HepG2 (cell line): ENCODE measurements around the gene ARHGEF40. TPM values are rescaled to one million over a fixed set of nuclear protein-coding genes. Genes with fewer than 3 reads are reported as not detected.

Experiments
- CENPT ChIP-seq: sonication (generic); formaldehyde crosslinking; IDR thresholded peaks from 2 replicates; pipeline ENCODE4 v1.8.0; 2022; ENCODE audit warnings: low read depth, mild to moderate bottlenecking, moderate library complexity, missing genetic modification reagents
- CERS6 ChIP-seq: sonication (generic); formaldehyde crosslinking; IDR thresholded peaks from 2 replicates; pipeline ENCODE4 v1.5.0; 2020; ENCODE audit warnings: missing genetic modification reagents
- ELK4 ChIP-seq: sonication (generic); formaldehyde crosslinking; IDR thresholded peaks from 2 replicates; pipeline ENCODE4 v1.9.0; 2021; ENCODE audit warnings: missing genetic modification reagents, borderline replicate concordance
- KAT8 ChIP-seq: IDR thresholded peaks from 2 replicates; pipeline ENCODE4 v1.6.1; 2016; ENCODE audit warnings: missing genetic modification reagents, missing compliant biosample characterization
- KDM5A ChIP-seq: fragments of 200-600 bp; sonication (generic); IDR thresholded peaks from 2 replicates; pipeline ENCODE4 v1.7.0; 2018; ENCODE audit warnings: antibody characterized with exemption, mild to moderate bottlenecking, low read length, borderline replicate concordance
- KLF16 ChIP-seq, 2 experiments: sonication (generic) in 1 of 2; formaldehyde crosslinking in 1 of 2; IDR thresholded peaks; 2 replicates each; pipeline versions ENCODE4 v1.6.1 to v1.8.0; 2016 to 2023; ENCODE audit warnings: missing genetic modification reagents in 2 of 2, missing compliant biosample characterization in 1 of 2
- MYC ChIP-seq: sonication (generic); formaldehyde crosslinking; IDR thresholded peaks from 2 replicates; pipeline ENCODE4 v1.9.0; 2021; ENCODE audit warnings: missing genetic modification reagents, borderline replicate concordance
- POLR2AphosphoS2 ChIP-seq: IDR thresholded peaks from 2 replicates; pipeline ENCODE4 v1.6.1; 2011; ENCODE audit warnings: low read depth, low read length, improper control_type of control experiment
- SALL1 ChIP-seq: sonication (generic); formaldehyde crosslinking; IDR thresholded peaks from 2 replicates; pipeline ENCODE4 v1.8.0; 2022; ENCODE audit warnings: mild to moderate bottlenecking, missing genetic modification reagents
- SKI ChIP-seq: fragments of 450-650 bp; IDR thresholded peaks from one replicate; pipeline ENCODE4 v1.6.1; 2018; ENCODE audit warnings: mild to moderate bottlenecking; ENCODE audit not compliant: partially characterized antibody
- SNAI1 ChIP-seq: sonication (generic); formaldehyde crosslinking; IDR thresholded peaks from 2 replicates; pipeline ENCODE4 v1.5.0; 2020; ENCODE audit warnings: mild to moderate bottlenecking, missing genetic modification reagents, borderline replicate concordance
- SRY ChIP-seq: sonication (generic); formaldehyde crosslinking; IDR thresholded peaks from 2 replicates; pipeline ENCODE4 v1.8.0; 2022; ENCODE audit warnings: mild to moderate bottlenecking, missing genetic modification reagents
- ZC3H13 ChIP-seq: sonication (generic); formaldehyde crosslinking; IDR thresholded peaks from 2 replicates; pipeline ENCODE4 v1.8.1; 2023; ENCODE audit warnings: mild to moderate bottlenecking, missing genetic modification reagents, moderate library complexity
- ZFY ChIP-seq: sonication (generic); formaldehyde crosslinking; IDR thresholded peaks from 2 replicates; pipeline ENCODE4 v1.4.0; 2020; ENCODE audit warnings: missing genetic modification reagents
- ZFYVE20 ChIP-seq: sonication (generic); formaldehyde crosslinking; IDR thresholded peaks from 2 replicates; pipeline ENCODE4 v1.8.0; 2023; ENCODE audit warnings: low read depth, mild to moderate bottlenecking, moderate library complexity, missing genetic modification reagents, borderline replicate concordance
- ZNF12 ChIP-seq: sonication (generic); formaldehyde crosslinking; IDR thresholded peaks from 2 replicates; pipeline ENCODE4 v1.5.0; 2020; ENCODE audit warnings: missing genetic modification reagents
- ZNF24 ChIP-seq: fragments of 450-650 bp; IDR thresholded peaks from 2 replicates; pipeline ENCODE4 v1.6.1; 2017; ENCODE audit warnings: antibody characterized with exemption, mild to moderate bottlenecking
- ZNF543 ChIP-seq: sonication (generic); formaldehyde crosslinking; IDR thresholded peaks from 2 replicates; pipeline ENCODE4 v1.4.0; 2020; ENCODE audit warnings: mild to moderate bottlenecking, missing genetic modification reagents
- polyA plus RNA-seq, 8 experiments: library from polyadenylated mRNA; depleted of rRNA in 3 of 8; stranded (reverse) in 7 of 8; unstranded in 1 of 8; fragments of >200 nt; fragmentation: Illumina TruSeq in 4 of 8; extraction: Trizol in 4 of 8; gene quantifications; 2 replicates each; pipeline versions ENCODE4 v1.2.1 to v1.2.3, GENCODE V29; 2011 to 2016; ENCODE audit warnings: low read depth in 4 of 8, missing spikeins in 1 of 8, mixed read lengths in 1 of 8; ENCODE audit not compliant: insufficient read depth in 1 of 8
- total RNA-seq, 5 experiments: library from RNA; depleted of rRNA; stranded (reverse); fragments of >200 nt; fragmentation: Illumina TruSeq; extraction: Trizol; gene quantifications; 2 replicates each; pipeline ENCODE4 v1.2.3, GENCODE V29; 2016; ENCODE audit warnings: low read depth in 1 of 5
- TF ChIP-seq, protein P1 (sequence below): sonication (generic); formaldehyde crosslinking; IDR thresholded peaks from 2 replicates; pipeline ENCODE4 v1.5.0; 2020; ENCODE audit warnings: missing genetic modification reagents
- TF ChIP-seq, protein P2 (sequence below): IDR thresholded peaks from 2 replicates; pipeline ENCODE4 v1.6.1; 2016; ENCODE audit warnings: mild to moderate bottlenecking
- TF ChIP-seq, protein P3 (sequence below): sonication (generic); formaldehyde crosslinking; IDR thresholded peaks from 2 replicates; pipeline ENCODE4 v1.5.0; 2020; ENCODE audit warnings: mild to moderate bottlenecking, missing genetic modification reagents, borderline replicate concordance

ARHGEF40 gene
- total and polyA plus RNA-seq, 2 of the 13 experiments (the other 11 are each of a cell fraction or from before 2014, with no cell fraction given), result 28.1 to 78.1 TPM

- no peak for TF ChIP-seq SNAI1 (CRISPR knock-in tag)
- no peak for TF ChIP-seq ELK4 (CRISPR knock-in tag)
- TF ChIP-seq MYC (CRISPR knock-in tag), result no peak
- TF ChIP-seq ZNF24, result no peak
- TF ChIP-seq KLF16 (CRISPR knock-in tag; IDR thresholded peaks at IDR 0.05), result 0 out of 4 replicates have a peak, but pooled peaks of 1 of the 2 experiments have one; percentile 43
- TF ChIP-seq KDM5A, result 0 out of 2 replicates have a peak, but pooled peaks have one; percentile 40
- TF ChIP-seq SALL1 (CRISPR knock-in tag), result no peak
- no peak for TF ChIP-seq POLR2AphosphoS2
- no peak for TF ChIP-seq ZNF543
- no peak for TF ChIP-seq SRY (CRISPR knock-in tag)
- TF ChIP-seq ZNF12 (CRISPR knock-in tag), result no peak
- peak; percentile 48 for TF ChIP-seq KAT8 (CRISPR knock-in tag)
- TF ChIP-seq, protein P1, sequence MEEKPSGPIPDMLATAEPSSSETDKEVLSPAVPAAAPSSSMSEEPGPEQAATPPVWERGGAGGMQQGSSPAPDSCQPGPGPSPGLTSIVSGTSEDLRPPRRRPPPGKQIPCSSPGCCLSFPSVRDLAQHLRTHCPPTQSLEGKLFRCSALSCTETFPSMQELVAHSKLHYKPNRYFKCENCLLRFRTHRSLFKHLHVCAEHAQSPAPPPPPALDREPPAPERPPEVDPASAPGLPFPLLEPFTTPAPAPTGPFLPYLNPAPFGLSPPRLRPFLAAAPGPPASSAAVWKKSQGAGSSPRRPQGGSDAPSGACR (CRISPR knock-in tag), result 0 out of 2 replicates have a peak, but pooled peaks have one; percentile 37
- no peak for TF ChIP-seq ZC3H13 (CRISPR knock-in tag)
- TF ChIP-seq, protein P2, sequence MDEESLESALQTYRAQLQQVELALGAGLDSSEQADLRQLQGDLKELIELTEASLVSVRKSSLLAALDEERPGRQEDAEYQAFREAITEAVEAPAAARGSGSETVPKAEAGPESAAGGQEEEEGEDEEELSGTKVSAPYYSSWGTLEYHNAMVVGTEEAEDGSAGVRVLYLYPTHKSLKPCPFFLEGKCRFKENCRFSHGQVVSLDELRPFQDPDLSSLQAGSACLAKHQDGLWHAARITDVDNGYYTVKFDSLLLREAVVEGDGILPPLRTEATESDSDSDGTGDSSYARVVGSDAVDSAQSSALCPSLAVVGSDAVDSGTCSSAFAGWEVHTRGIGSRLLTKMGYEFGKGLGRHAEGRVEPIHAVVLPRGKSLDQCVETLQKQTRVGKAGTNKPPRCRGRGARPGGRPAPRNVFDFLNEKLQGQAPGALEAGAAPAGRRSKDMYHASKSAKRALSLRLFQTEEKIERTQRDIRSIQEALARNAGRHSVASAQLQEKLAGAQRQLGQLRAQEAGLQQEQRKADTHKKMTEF, result 0 out of 2 replicates have a peak, but pooled peaks have one; percentile 32
- TF ChIP-seq ZFYVE20 (CRISPR knock-in tag), result no peak
- TF ChIP-seq, protein P3, sequence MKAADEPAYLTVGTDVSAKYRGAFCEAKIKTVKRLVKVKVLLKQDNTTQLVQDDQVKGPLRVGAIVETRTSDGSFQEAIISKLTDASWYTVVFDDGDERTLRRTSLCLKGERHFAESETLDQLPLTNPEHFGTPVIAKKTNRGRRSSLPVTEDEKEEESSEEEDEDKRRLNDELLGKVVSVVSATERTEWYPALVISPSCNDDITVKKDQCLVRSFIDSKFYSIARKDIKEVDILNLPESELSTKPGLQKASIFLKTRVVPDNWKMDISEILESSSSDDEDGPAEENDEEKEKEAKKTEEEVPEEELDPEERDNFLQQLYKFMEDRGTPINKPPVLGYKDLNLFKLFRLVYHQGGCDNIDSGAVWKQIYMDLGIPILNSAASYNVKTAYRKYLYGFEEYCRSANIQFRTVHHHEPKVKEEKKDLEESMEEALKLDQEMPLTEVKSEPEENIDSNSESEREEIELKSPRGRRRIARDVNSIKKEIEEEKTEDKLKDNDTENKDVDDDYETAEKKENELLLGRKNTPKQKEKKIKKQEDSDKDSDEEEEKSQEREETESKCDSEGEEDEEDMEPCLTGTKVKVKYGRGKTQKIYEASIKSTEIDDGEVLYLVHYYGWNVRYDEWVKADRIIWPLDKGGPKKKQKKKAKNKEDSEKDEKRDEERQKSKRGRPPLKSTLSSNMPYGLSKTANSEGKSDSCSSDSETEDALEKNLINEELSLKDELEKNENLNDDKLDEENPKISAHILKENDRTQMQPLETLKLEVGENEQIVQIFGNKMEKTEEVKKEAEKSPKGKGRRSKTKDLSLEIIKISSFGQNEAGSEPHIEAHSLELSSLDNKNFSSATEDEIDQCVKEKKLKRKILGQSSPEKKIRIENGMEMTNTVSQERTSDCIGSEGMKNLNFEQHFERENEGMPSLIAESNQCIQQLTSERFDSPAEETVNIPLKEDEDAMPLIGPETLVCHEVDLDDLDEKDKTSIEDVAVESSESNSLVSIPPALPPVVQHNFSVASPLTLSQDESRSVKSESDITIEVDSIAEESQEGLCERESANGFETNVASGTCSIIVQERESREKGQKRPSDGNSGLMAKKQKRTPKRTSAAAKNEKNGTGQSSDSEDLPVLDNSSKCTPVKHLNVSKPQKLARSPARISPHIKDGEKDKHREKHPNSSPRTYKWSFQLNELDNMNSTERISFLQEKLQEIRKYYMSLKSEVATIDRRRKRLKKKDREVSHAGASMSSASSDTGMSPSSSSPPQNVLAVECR (CRISPR knock-in tag), result 0 out of 2 replicates have a peak, but pooled peaks have one; percentile 27
- no peak for TF ChIP-seq SKI
- no peak for TF ChIP-seq CENPT
- no peak for TF ChIP-seq CERS6 (CRISPR knock-in tag)
- TF ChIP-seq ZFY (CRISPR knock-in tag), result no peak
These were observed 9.3 kb upstream of the ARHGEF40 start (continued) for GRCh38 chr14:21060614-21061346.
